A549 (cell line): ENCODE data around the gene CYP27B1. TPM values are rescaled to one million over a fixed set of nuclear protein-coding genes. Genes with fewer than 3 reads are reported as not detected.

Experiments used
- ATAC-seq, 2 experiments: fragments of 200-7000 bp in 1 of 2; fragments of >200 bp in 1 of 2; cut with Nextera tagmentation in 1 of 2; cut with Tn5 transposase in 1 of 2; 3 replicates each; pipeline versions ENCODE4 v1.8.0 to v1.9.1; 2018 to 2020; ENCODE audit warnings: mild to moderate bottlenecking in 1 of 2, moderate library complexity in 1 of 2
- CTCF ChIA-PET: fragments of 300-600 bp; sonication (Branson Sonifier 250); formaldehyde crosslinking; extraction: SDS; loops from one replicate; lab custom pipeline; 2021; ENCODE audit warnings: antibody characterized with exemption, inconsistent platforms; lab: Yijun Ruan, JAX
- POLR2A ChIA-PET: fragments of 350-600 bp; formaldehyde crosslinking; extraction: SDS; loops from one replicate; lab custom pipeline; 2021; ENCODE audit warnings: antibody characterized with exemption, inconsistent platforms; lab: Yijun Ruan, JAX
- DNase-seq, 2 experiments: peaks; one replicate each; pipeline versions ENCODE4 v3.0.0 to v3.0.0-alpha.2; 2011 to 2016; ENCODE audit warnings: low read depth in 1 of 2, low spot score in 1 of 2
- FAIRE-seq: peaks from 2 replicates; lab custom pipeline; 2011; peaks lifted over from hg19 to GRCh38; lab: Jason Lieb, UNC
- H3K27ac ChIP-seq, 2 experiments: fragments of >200 bp; sonication (Bioruptor Twin); formaldehyde crosslinking; 3 replicates each; pipeline ENCODE4 v1.5.1; 2016 to 2017
- H3K4me1 ChIP-seq: fragments of >200 bp; sonication (Bioruptor Twin); formaldehyde crosslinking; 3 replicates; pipeline ENCODE4 v1.6.1; 2016
- H3K4me2 ChIP-seq: fragments of >200 bp; sonication (Bioruptor Twin); formaldehyde crosslinking; 3 replicates; pipeline ENCODE4 v1.6.1; 2016
- H3K4me3 ChIP-seq: fragments of >200 bp; sonication (Bioruptor Twin); formaldehyde crosslinking; 3 replicates; pipeline ENCODE4 v1.5.1; 2016
- H3K9me3 ChIP-seq: fragments of >200 bp; sonication (Bioruptor Twin); formaldehyde crosslinking; 3 replicates; pipeline ENCODE4 v1.6.1; 2016
- ATOH8 ChIP-seq: fragments of 250-450 bp; sonication (Bioruptor Pico); IDR thresholded peaks from 2 replicates; pipeline ENCODE4 v1.5.0; 2020; ENCODE audit warnings: low read depth, mild to moderate bottlenecking, moderate library complexity
- BCL3 ChIP-seq: fragments of >200 bp; sonication (Bioruptor Twin); formaldehyde crosslinking; IDR thresholded peaks from 3 replicates; pipeline ENCODE4 v1.6.1; 2016
- CTCF ChIP-seq: fragments of >200 bp; sonication (Bioruptor Twin); formaldehyde crosslinking; IDR thresholded peaks from 3 replicates; pipeline ENCODE4 v1.5.1; 2016
- E2F6 ChIP-seq: IDR thresholded peaks from 2 replicates; pipeline ENCODE4 v1.6.1; 2012; ENCODE audit warnings: low read depth, borderline replicate concordance
- HDAC2 ChIP-seq: fragments of 200-600 bp; sonication (generic); IDR thresholded peaks from 2 replicates; pipeline ENCODE4 v1.6.1; 2016
- HES2 ChIP-seq: fragments of >200 bp; sonication (Bioruptor Twin); formaldehyde crosslinking; IDR thresholded peaks from 2 replicates; pipeline ENCODE4 v1.6.1; 2016
- HEYL ChIP-seq: fragments of 250-450 bp; sonication (Bioruptor Pico); IDR thresholded peaks from 2 replicates; pipeline ENCODE4 v1.8.0; 2021; ENCODE audit warnings: mild to moderate bottlenecking, moderate library complexity
- HOXB13 ChIP-seq: fragments of 250-450 bp; sonication (Bioruptor Pico); IDR thresholded peaks from 2 replicates; pipeline ENCODE4 v1.5.0; 2020; ENCODE audit warnings: low read depth, mild to moderate bottlenecking, moderate library complexity
- HOXB5 ChIP-seq: fragments of 250-450 bp; sonication (Bioruptor Pico); IDR thresholded peaks from 2 replicates; pipeline ENCODE4 v1.5.0; 2020; ENCODE audit warnings: mild to moderate bottlenecking, moderate library complexity
- JUN ChIP-seq, 2 experiments: fragments of >200 bp; sonication (Bioruptor Twin); formaldehyde crosslinking; IDR thresholded peaks; 2 replicates in 1 of 2; 3 replicates in 1 of 2; pipeline ENCODE4 v1.6.1; 2016 to 2017
- JUNB ChIP-seq: fragments of >200 bp; sonication (Bioruptor Twin); formaldehyde crosslinking; IDR thresholded peaks from 2 replicates; pipeline ENCODE4 v1.6.1; 2016
- KDM5A ChIP-seq: fragments of 200-600 bp; sonication (generic); IDR thresholded peaks from 2 replicates; pipeline ENCODE4 v1.6.1; 2016; ENCODE audit warnings: antibody characterized with exemption, mild to moderate bottlenecking
- NFE2L2 ChIP-seq: fragments of 150-350 bp; conservative IDR thresholded peaks from 2 replicates; pipeline ENCODE4 v1.6.1; 2014; ENCODE audit warnings: low read length
- NPAS2 ChIP-seq: fragments of 250-450 bp; sonication (Bioruptor Pico); IDR thresholded peaks from 2 replicates; pipeline ENCODE4 v1.8.0; 2022; ENCODE audit warnings: mild to moderate bottlenecking, moderate library complexity, borderline replicate concordance
- NR3C1 ChIP-seq: fragments of >200 bp; sonication (Bioruptor Twin); formaldehyde crosslinking; IDR thresholded peaks from 3 replicates; pipeline ENCODE4 v1.6.1; 2017
- PHF8 ChIP-seq: fragments of 200-600 bp; sonication (generic); IDR thresholded peaks from 2 replicates; pipeline ENCODE4 v1.6.1; 2016; ENCODE audit warnings: low read depth, mild to moderate bottlenecking, antibody characterized with exemption, moderate library complexity, borderline replicate concordance
- POLR2A ChIP-seq: IDR thresholded peaks from 2 replicates; pipeline ENCODE4 v1.6.1; 2012; ENCODE audit warnings: mild to moderate bottlenecking, low read length
- RAD21 ChIP-seq, 2 experiments: fragments of >200 bp in 1 of 2; sonication (Bioruptor Twin) in 1 of 2; formaldehyde crosslinking in 1 of 2; IDR thresholded peaks in 1 of 2; conservative IDR thresholded peaks in 1 of 2; 2 replicates in 1 of 2; 3 replicates in 1 of 2; pipeline ENCODE4 v1.6.1; 2012 to 2018; ENCODE audit warnings: inconsistent platforms in 1 of 2
- RARB ChIP-seq: fragments of 250-450 bp; sonication (Bioruptor Pico); IDR thresholded peaks from 2 replicates; pipeline ENCODE4 v1.8.0; 2021; ENCODE audit warnings: mild to moderate bottlenecking, moderate library complexity
- RFX5 ChIP-seq: fragments of 450-650 bp; IDR thresholded peaks from 2 replicates; pipeline ENCODE4 v1.7.1; 2014; ENCODE audit warnings: antibody characterized with exemption, mild to moderate bottlenecking, moderate library complexity
- TP53 ChIP-seq: fragments of 250-450 bp; sonication (Bioruptor Pico); IDR thresholded peaks from 2 replicates; pipeline ENCODE4 v1.5.0; 2021; ENCODE audit warnings: mild to moderate bottlenecking, moderate library complexity
- WGBS: methylation state at CpG from one replicate; pipeline ENCODE4 v1.1.6; 2017; ENCODE audit errors: missing lambda C conversion rate; 5-methylcytosine and 5-hydroxymethylcytosine counted together
- polyA plus RNA-seq, 4 experiments: library from polyadenylated mRNA; depleted of rRNA in 3 of 4; stranded (reverse); fragments of >200 nt; fragmentation: RNase III in 1 of 4; extraction: RNeasy Plus Mini Kit Qiagen cat#74134 plus additional on column Dnase treatment in 1 of 4; gene quantifications; 2 replicates in 3 of 4; 3 replicates in 1 of 4; pipeline ENCODE4 v1.2.3, GENCODE V29; 2011 to 2017

Gene CYP27B1
- polyA plus RNA-seq, 2 of the 4 experiments (the other 2 are of a cell fraction) = 1.9 to 2.3 TPM

- peak overlapping the region; percentile 52 for H3K4me3 ChIP-seq
- under 1% methylated on average over 36 of the region's 60 CpGs for WGBS
- peaks cover 25% of the 10 kb centered on the region for H3K4me1 ChIP-seq
- ATAC-seq (peak; percentile 72 to 83), FAIRE-seq (no peak), DNase-seq (peak; percentile 70 to 74)
- no peak for TF ChIP-seq NPAS2 (CRISPR knock-in tag)
- TF ChIP-seq E2F6 = peak; percentile 56; the same call in 1 of the 2 replicates
- no peak for TF ChIP-seq TP53 (CRISPR knock-in tag)
- TF ChIP-seq HEYL (CRISPR knock-in tag) = no peak
- peak; percentile 8; the same call in 1 of the 2 replicates for TF ChIP-seq POLR2A
- TF ChIP-seq RFX5 = no peak
- TF ChIP-seq ATOH8 (CRISPR knock-in tag) = no peak
- peak in 1 of 2 experiments; percentile 30; a peak in 2 of 5 replicates for TF ChIP-seq JUN (IDR thresholded peaks at IDR 0.05)
- TF ChIP-seq HOXB13 (CRISPR knock-in tag) = 0 out of 2 replicates have a peak, but pooled peaks have one; percentile 34
- TF ChIP-seq CTCF = peak; percentile 67
- TF ChIP-seq RAD21 (conservative IDR thresholded peaks at IDR 0.05 in 1 of 2, IDR thresholded peaks at IDR 0.05 in 1 of 2) = no peak
- CTCF ChIA-PET = interaction anchor here (0.8 to 8.0 kb wide), 11 partner anchors 9 to 182 kb away, joined by 3 to 117 read pairs (median 4); partner anchors contain the start of genes MARCHF9 and TSFM
- no peaks in the 10 kb centered on the region for H3K9me3 ChIP-seq
- peak overlapping the region; percentile 62 to 88; a peak in 5 of 6 replicates for H3K27ac ChIP-seq
- H3K4me2 ChIP-seq = peak overlapping the region; percentile 98
- POLR2A ChIA-PET = interaction anchor here (1.1 kb wide), 1 partner anchor 39 kb away, joined by 3 read pairs; no protein-coding TSS in a partner anchor
Observed at GRCh38 chr12:57765003-57765697, 1.7 kb downstream of the CYP27B1 start.

- ATAC-seq = peak; percentile 0 to 2; a peak in 1 of 6 replicates
- TF ChIP-seq ATOH8 (CRISPR knock-in tag) = no peak
- no peak for TF ChIP-seq NR3C1
- TF ChIP-seq PHF8 = no peak
- no peak for TF ChIP-seq RAD21 (conservative IDR thresholded peaks at IDR 0.05 in 1 of 2, IDR thresholded peaks at IDR 0.05 in 1 of 2)
- no peak for TF ChIP-seq NFE2L2
- TF ChIP-seq BCL3 = no peak
- TF ChIP-seq HES2 = no peak
- no peak for TF ChIP-seq RARB
- TF ChIP-seq JUNB = no peak
- no peak for TF ChIP-seq KDM5A
- no peak for TF ChIP-seq HDAC2
- TF ChIP-seq HEYL (CRISPR knock-in tag) = no peak
- TF ChIP-seq HOXB5 = no peak
- TF ChIP-seq, all 56 proteins: peak for 0
- CTCF ChIA-PET = interaction anchor here (0.8 to 8.0 kb wide), 6 partner anchors 9 to 141 kb away, joined by 3 to 117 read pairs (median 5); partner anchors contain the start of genes MARCHF9 and TSFM
- WGBS = 44% methylated on average over 17 of the region's 17 CpGs
- Histone ChIP-seq H3K9me3 (no peaks in the 10 kb centered on the region), H3K4me2 (peak overlapping the region; percentile 98), H3K4me1 (peaks cover 25% of the 10 kb centered on the region), H3K27ac (peak overlapping the region; percentile 62 to 88; a peak in 5 of 6 replicates), H3K4me3 (peak overlapping the region; percentile 52)
- DNase-seq (no peak), FAIRE-seq (no peak)
- POLR2A ChIA-PET = interaction anchor here (1.1 kb wide), 1 partner anchor 39 kb away, joined by 3 read pairs; no protein-coding TSS in a partner anchor
Observed at GRCh38 chr12:57764662-57765002, 2.2 kb downstream of the CYP27B1 start.
